ENCODE results near the gene MYO1G. TPM values are rescaled to one million over a fixed set of nuclear protein-coding genes. Genes with fewer than 3 reads are reported as not detected.

Gene MYO1G
- total and polyA plus RNA-seq, 4 donors = 0.56 to 3.9 (median 2.1) TPM

- H3K36me3 ChIP-seq (ENCODE audit: control insufficient read depth in 4 of 4, insufficient read depth in 3 of 4, low read depth in 1 of 4, low read length in 3 of 4) = peaks cover 5 to 30% (median 24%) of the 10 kb centered on the region in 4 donors
- peaks cover 0 to 7% (median 2%) of the 10 kb centered on the region in 4 donors for H3K4me1 ChIP-seq (ENCODE audit: control insufficient read depth in 4 of 4, insufficient read depth in 4 of 4, low read length in 3 of 4)
- peak overlapping the region in 1 of 2 donors; percentile 7 for H3K27ac ChIP-seq (ENCODE audit: low read depth in 1 of 2, low read length in 2 of 2)
- peak overlapping the region in 2 of 3 donors; percentile 47 to 83 for H3K4me3 ChIP-seq (ENCODE audit: low read depth in 1 of 3, low read length in 3 of 3)
- H3K27me3 ChIP-seq (ENCODE audit: control insufficient read depth in 4 of 4, insufficient read depth in 4 of 4, low read length in 3 of 4) = no peaks in the 10 kb centered on the region
- no peak for TF ChIP-seq FOXA2 (IDR thresholded peaks at IDR 0.05)
- no peak for TF ChIP-seq RAD21 (IDR thresholded peaks at IDR 0.05)
- no peak for TF ChIP-seq YY1 (IDR thresholded peaks at IDR 0.05)
- TF ChIP-seq NR2F2 (IDR thresholded peaks at IDR 0.05) = no peak
- no peak for TF ChIP-seq MAX (IDR thresholded peaks at IDR 0.05)
- TF ChIP-seq REST (IDR thresholded peaks at IDR 0.05) = no peak
- no peak for TF ChIP-seq HNF4A (conservative IDR thresholded peaks at IDR 0.05)
- TF ChIP-seq FOXA1 (IDR thresholded peaks at IDR 0.05) = no peak
- no peak for TF ChIP-seq TAF1 (conservative IDR thresholded peaks at IDR 0.05)
- no peak for DNase-seq (ENCODE audit: low spot score)
- 79% methylated on average over 6 of the region's 6 CpGs for WGBS
- H3K9ac ChIP-seq (ENCODE audit: low read depth in 1 of 2, low read length in 2 of 2) = peak overlapping the region in 1 of 2 donors; percentile 65
- H3K9me3 ChIP-seq (ENCODE audit: control insufficient read depth in 4 of 4, low read length in 3 of 4) = no peaks in the 10 kb centered on the region
Measured at GRCh38 chr7:44985033-44985695, 6.3 kb upstream of the MYO1G start.

- DNase-seq (ENCODE audit: low spot score) = no peak
- Histone ChIP-seq H3K9ac (ENCODE audit: low read depth in 1 of 2, low read length in 2 of 2) (no peak overlapping the region), H3K9me3 (ENCODE audit: control insufficient read depth in 4 of 4, low read length in 3 of 4) (no peaks in the 10 kb centered on the region), H3K27me3 (ENCODE audit: control insufficient read depth in 4 of 4, insufficient read depth in 4 of 4, low read length in 3 of 4) (no peaks in the 10 kb centered on the region), H3K27ac (ENCODE audit: low read depth in 1 of 2, low read length in 2 of 2) (no peak overlapping the region), H3K4me1 (ENCODE audit: control insufficient read depth in 4 of 4, insufficient read depth in 4 of 4, low read length in 3 of 4) (peaks cover 0 to 7% (median 2%) of the 10 kb centered on the region in 4 donors), H3K36me3 (ENCODE audit: control insufficient read depth in 4 of 4, insufficient read depth in 3 of 4, low read depth in 1 of 4, low read length in 3 of 4) (peaks cover 5 to 30% (median 24%) of the 10 kb centered on the region in 4 donors), H3K4me3 (ENCODE audit: low read depth in 1 of 3, low read length in 3 of 3) (no peak overlapping the region)
- TF ChIP-seq YY1 (IDR thresholded peaks at IDR 0.05) (no peak), RAD21 (IDR thresholded peaks at IDR 0.05) (no peak), RXRA (IDR thresholded peaks at IDR 0.05) (no peak), ATF3 (IDR thresholded peaks at IDR 0.05) (no peak), NR2F2 (IDR thresholded peaks at IDR 0.05) (no peak), FOXA1 (IDR thresholded peaks at IDR 0.05) (no peak), JUND (IDR thresholded peaks at IDR 0.05) (no peak), EGR1 (IDR thresholded peaks at IDR 0.05; ENCODE audit: low read depth in 2 of 2) (no peak), REST (IDR thresholded peaks at IDR 0.05) (no peak), GABPA (IDR thresholded peaks at IDR 0.05 in 1 of 2, conservative IDR thresholded peaks at IDR 0.05 in 1 of 2) (no peak), FOXA2 (IDR thresholded peaks at IDR 0.05) (no peak), TAF1 (conservative IDR thresholded peaks at IDR 0.05) (no peak), HNF4G (IDR thresholded peaks at IDR 0.05) (no peak), SP1 (IDR thresholded peaks at IDR 0.05) (no peak), CTCF (IDR thresholded peaks at IDR 0.05; ENCODE audit: low read depth, low read length, missing input control) (no peak), MAX (IDR thresholded peaks at IDR 0.05) (no peak)
- 71% methylated on average over 3 of the region's 3 CpGs for WGBS
Measured at GRCh38 chr7:44984478-44984758, 5.6 kb upstream of the MYO1G start.

Measured in liver (tissue), 9 donors.